NCI-H2227 treated with DMSO at 0.1 percent for 48 hours (cell line): Measurements from ENCODE around the gene BTRC.
A peak's percentile ranks its signal among the peaks of the same experiment; 100 is the strongest.

ENCODE experiments used
- DNase-seq: peaks from one replicate; lab custom pipeline; 2025; lab: John Stamatoyannopoulos, UW

BTRC gene

GRCh38 chr10:101484175-101484745 lies 130.3 kb downstream of the BTRC start:
- no peak for DNase-seq

- no peak for DNase-seq
Observed at GRCh38 chr10:101485207-101485606, 131.2 kb downstream of the BTRC start.

GRCh38 chr10:101485681-101486554 lies 132.0 kb downstream of the BTRC start:
- DNase-seq, result peak; percentile 83

- DNase-seq, result no peak
Observed at GRCh38 chr10:101487399-101487798, 133.4 kb downstream of the BTRC start.

GRCh38 chr10:101489355-101489754 lies 135.4 kb downstream of the BTRC start:
- no peak for DNase-seq

- DNase-seq, result no peak
Observed at GRCh38 chr10:101490026-101490425, 136.1 kb downstream of the BTRC start.

GRCh38 chr10:101492205-101492604 lies 138.2 kb downstream of the BTRC start:
- DNase-seq, result no peak

- DNase-seq, result no peak
Observed at GRCh38 chr10:101492814-101493213, 138.8 kb downstream of the BTRC start.

GRCh38 chr10:101493249-101493648 lies 139.3 kb downstream of the BTRC start:
- no peak for DNase-seq

- no peak for DNase-seq
Observed at GRCh38 chr10:101493782-101494281, 139.9 kb downstream of the BTRC start.

- no peak for DNase-seq
Observed at GRCh38 chr10:101494650-101495049, 140.7 kb downstream of the BTRC start.

- DNase-seq, result peak; percentile 19
Observed at GRCh38 chr10:101495324-101495925, 141.5 kb downstream of the BTRC start.

- no peak for DNase-seq
Observed at GRCh38 chr10:101504438-101504837, 150.5 kb downstream of the BTRC start.

- no peak for DNase-seq
Observed at GRCh38 chr10:101506829-101507661, 153.1 kb downstream of the BTRC start.

GRCh38 chr10:101507828-101508227 lies 153.9 kb downstream of the BTRC start:
- no peak for DNase-seq

GRCh38 chr10:101511938-101512337 lies 158.0 kb downstream of the BTRC start:
- no peak for DNase-seq

GRCh38 chr10:101512738-101513137 lies 158.8 kb downstream of the BTRC start:
- no peak for DNase-seq

- DNase-seq, result no peak
Observed at GRCh38 chr10:101513733-101514132, 159.8 kb downstream of the BTRC start.

- no peak for DNase-seq
Observed at GRCh38 chr10:101525848-101526247, 171.9 kb downstream of the BTRC start.

- DNase-seq, result no peak
Observed at GRCh38 chr10:101529207-101529606, 175.2 kb downstream of the BTRC start.

GRCh38 chr10:101529725-101530553 lies 176.0 kb downstream of the BTRC start:
- no peak for DNase-seq
